GM21737 (cell line): ENCODE measurements around the gene TTLL12.

Experiments
- ATAC-seq: cut with Tn5 transposase; IDR thresholded peaks from one replicate; pipeline ENCODE4 v1.9.1; 2021; ENCODE audit warnings: mild to moderate bottlenecking, moderate library complexity; ENCODE audit not compliant: unreplicated experiment

The TTLL12 gene

DNA sequence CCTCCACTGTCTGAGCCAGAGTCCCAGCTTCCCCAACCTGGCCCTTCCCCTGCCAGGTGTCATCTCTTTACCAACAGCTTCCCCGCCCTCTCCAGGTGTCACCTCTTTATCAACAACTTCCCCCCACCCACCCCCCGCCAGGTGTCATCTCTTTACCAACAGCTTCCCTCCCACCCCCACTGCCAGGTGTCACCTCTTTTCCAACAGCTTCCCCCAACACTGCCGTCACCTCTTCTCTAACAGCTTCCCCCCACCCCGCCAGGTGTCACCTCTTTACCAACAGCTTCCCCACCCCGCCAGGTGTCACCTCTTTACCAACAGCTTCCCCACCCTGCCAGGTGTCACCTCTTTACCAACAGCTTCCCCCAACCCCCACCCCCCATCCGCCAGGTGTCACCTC is 29.8 kb upstream of the TTLL12 start:
- ATAC-seq: no peak

DNA sequence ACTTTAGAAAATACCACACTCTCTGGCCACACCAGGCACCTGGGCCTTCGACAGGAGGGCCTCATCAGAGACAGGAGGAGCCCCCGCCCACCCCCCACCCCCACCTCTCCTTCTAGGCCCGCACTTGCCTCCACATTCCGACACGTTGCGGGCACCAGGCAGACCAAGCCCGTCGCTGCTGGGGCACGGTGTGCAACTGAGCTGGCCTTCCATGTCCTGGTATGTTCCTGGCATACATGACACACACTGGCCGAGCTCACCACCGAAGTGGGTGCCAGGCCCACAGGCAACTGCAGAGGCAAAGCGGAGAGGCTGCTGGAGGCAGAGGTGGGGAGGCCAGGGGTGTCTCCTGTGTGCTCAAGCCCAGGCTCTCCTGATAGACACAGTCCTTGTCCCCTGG is 27.0 kb upstream of the TTLL12 start:
- no peak for ATAC-seq

- no peak for ATAC-seq
Observed at GRCh38 chr22:43213051-43213450, 26.1 kb upstream of the TTLL12 start.

DNA sequence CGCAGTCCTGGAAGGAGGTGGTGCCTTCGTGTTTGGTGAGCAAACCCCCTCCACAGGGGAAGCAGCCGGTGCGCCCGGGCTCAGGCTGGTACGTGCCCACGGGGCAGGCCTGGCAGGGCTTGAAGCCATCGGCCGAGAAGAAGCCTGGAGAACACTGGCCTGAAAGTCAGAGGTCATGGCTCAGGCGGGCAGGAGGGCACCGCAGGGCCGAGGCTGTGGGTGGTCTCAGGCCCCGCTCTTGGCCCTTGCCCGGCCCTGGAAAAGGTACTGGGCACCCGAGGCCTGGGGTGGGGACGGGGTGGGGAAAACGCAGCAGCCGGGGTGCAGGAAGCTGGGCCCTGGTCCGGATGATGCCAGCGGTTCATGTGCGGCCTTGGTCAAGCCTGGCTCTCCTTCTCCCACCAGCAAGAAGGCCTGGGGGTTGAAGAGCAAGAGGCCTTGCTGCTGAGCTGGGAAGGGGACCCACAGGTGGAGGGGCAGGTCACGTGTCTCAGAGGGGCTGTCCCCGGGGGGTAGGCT is 25.6 kb upstream of the TTLL12 start:
- ATAC-seq: no peak

- ATAC-seq: no peak
Observed at GRCh38 chr22:43211941-43212433, 25.1 kb upstream of the TTLL12 start.

- no peak for ATAC-seq
Observed at GRCh38 chr22:43210631-43211515, 23.9 kb upstream of the TTLL12 start.

GRCh38 chr22:43209971-43210370 is 23.0 kb upstream of the TTLL12 start:
- ATAC-seq: no peak

DNA sequence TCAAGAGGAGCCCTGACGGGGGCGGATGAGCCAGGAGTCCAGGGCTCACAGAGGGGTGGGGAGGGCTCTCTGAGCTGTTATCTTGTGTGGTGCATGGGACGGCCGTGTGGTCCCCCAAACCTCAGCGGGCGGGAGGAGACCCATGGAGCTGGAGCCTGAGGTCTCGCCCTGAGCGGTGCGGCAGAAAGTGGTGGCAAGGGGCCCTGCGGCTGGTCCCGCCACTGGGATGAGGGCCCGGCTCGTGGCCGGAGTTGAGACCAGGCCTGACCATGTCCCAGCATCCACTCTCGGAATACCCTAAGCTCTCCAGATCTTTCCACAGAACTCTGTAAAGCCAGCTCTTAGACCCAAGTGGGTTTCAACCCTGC is 22.6 kb upstream of the TTLL12 start:
- ATAC-seq: no peak

GRCh38 chr22:43208703-43209522 is 22.0 kb upstream of the TTLL12 start:
- ATAC-seq: no peak

DNA sequence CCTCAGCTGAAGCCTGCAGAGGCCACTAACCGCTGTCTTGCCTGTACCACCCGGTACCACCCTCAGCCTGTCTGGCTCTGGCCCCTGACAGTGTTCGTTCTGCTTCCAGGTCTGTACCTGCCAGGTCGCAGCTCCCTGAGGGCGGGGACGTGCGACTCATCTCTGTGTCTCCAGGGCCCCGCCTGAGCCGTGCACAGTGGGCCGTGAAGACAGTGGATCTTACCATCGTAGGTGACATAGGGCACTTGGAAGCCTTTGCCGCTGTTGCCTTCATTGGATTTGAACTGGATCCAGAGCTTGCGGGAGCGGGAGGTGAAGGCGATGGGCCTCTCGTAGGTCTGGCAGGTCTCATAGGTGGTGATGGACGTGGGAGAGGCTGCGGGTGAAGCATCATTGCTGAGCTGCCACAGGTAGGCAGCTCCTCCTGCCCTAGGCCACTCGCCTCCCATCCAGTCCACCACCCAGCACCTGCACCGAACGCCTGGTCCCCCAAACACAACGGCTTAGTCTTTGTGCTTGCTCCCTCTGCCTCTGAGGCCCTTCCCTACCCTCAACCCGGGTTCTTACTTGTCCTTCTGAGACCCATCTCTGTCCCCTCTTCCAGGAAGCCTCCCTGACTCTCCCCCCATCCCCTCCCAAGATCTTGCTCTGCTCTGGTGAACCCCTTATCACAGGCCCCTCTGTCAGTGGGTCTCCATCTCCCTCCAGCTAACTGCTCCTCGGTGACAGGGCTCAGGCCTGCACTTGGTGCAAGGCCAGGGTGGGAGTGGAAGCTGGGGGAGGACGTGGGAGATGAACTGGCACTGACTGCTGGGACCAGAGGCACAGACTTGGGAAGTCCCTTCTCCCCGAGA is 21.1 kb upstream of the TTLL12 start:
- no peak for ATAC-seq

DNA sequence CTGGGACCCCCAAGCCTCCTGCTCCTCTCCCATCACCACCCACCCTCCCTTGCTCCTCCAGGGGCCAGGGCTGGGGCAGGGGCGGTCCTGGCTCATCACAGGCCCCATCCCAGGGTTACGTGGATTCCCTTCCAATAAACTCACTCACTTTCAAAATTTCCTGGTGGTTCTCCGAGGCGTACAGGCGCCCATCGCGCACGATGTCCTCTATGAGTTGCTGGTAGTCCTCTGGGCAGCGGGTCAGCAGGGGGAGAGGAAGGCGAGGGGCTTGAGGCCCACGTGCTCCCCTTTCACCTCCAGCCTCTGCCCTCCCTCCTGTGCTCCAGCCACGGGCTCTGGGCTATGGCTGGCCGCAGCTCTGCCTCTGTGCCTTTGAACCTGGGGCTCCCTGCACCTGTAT is 20.5 kb upstream of the TTLL12 start:
- ATAC-seq: no peak

- no peak for ATAC-seq
Observed at GRCh38 chr22:43206509-43207161, 19.7 kb upstream of the TTLL12 start.

DNA sequence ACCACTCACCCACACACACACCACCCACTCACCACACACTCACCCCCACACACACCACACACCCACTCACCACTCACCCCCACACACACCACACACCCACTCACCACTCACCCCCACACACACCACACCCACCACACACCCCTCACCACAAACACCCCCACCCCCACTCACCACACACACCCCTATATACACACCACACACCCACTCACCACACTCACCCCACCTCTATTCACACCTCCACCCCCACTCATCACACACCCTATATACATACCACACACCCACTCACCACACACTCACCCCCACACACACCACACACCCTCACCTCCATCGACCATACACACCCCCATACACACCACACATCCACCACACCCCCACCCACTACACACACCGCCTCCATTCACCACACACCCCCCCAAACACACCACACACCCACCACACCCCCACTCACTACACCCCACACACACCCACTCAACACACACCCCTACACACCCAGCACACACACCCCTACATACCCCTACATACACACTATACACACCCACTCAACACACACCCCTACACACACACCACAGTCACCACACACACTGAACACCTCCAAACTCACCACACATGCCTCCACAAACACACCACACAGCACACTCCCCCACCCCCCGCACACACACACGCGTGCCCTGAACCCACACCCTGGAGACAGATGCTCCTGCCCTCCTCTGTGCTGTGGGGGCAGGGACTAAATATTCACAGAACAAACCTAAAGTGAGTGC is 19.0 kb upstream of the TTLL12 start:
- ATAC-seq: no peak

DNA sequence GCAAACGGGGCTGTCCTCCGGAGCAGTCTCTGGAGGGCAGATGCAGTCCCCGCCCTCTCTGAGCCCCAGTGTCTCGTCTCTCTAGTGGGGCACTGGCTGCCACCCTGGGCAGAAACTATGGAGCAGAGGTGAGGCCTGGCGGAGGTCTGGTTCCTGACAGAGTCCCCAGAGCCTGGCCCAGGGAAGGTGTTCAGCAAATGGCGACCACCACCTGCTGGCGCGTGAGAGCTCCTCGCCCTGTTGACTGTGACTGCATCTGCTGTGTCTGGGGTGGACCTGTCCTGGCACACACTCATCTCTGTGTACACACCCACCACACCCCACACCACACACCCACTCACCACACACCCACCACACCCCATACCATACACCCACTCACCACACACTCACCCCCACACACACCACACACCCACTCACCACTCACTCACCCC is 18.3 kb upstream of the TTLL12 start:
- ATAC-seq: no peak

- no peak for ATAC-seq
Observed at GRCh38 chr22:43203471-43203981, 16.6 kb upstream of the TTLL12 start.

GRCh38 chr22:43202756-43203410 is 15.9 kb upstream of the TTLL12 start:
- no peak for ATAC-seq

- no peak for ATAC-seq
Observed at GRCh38 chr22:43202326-43202725, 15.4 kb upstream of the TTLL12 start.

DNA sequence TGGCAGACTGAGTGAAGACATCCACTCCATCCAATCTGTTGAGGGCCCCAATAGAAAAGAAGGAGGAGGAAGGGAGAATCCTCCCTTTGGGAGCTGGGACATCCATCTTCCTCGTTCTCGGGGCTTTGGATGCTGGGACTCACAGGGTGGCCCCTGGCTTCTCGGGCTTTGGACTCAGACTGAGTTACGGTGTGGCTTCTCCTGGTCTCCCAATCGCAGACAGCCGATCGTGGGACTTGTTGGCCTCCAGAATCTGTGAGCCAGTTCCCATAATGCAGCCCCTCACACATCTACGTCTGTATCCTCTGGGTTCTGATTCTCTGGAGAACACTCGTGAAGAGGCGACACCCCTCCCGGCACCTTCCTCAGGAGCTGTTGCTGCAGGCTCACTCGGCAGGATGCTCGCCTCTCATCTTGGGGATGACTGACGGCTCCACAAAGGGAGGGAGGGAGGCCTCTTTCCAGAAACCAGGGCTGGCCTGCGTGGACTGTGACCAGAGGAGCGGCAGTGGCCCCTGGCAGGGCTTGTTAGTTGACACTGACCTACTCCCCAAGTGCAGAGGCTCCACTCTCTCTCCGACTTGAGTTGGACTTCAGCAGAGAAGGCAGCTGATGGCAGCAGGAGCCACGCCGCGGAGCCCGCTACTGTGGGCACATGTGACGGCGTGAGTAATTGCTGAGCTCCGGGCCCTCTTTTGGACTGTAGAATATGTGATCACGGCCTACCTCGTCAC is 14.7 kb upstream of the TTLL12 start:
- no peak for ATAC-seq
